Measurements from ENCODE around the gene PACS2. TPM values are rescaled to one million over a fixed set of nuclear protein-coding genes. Genes with fewer than 3 reads are reported as not detected.

Gene PACS2
- total RNA-seq, 2 donors from 2014 or later = 48.5 to 124 TPM

DNA sequence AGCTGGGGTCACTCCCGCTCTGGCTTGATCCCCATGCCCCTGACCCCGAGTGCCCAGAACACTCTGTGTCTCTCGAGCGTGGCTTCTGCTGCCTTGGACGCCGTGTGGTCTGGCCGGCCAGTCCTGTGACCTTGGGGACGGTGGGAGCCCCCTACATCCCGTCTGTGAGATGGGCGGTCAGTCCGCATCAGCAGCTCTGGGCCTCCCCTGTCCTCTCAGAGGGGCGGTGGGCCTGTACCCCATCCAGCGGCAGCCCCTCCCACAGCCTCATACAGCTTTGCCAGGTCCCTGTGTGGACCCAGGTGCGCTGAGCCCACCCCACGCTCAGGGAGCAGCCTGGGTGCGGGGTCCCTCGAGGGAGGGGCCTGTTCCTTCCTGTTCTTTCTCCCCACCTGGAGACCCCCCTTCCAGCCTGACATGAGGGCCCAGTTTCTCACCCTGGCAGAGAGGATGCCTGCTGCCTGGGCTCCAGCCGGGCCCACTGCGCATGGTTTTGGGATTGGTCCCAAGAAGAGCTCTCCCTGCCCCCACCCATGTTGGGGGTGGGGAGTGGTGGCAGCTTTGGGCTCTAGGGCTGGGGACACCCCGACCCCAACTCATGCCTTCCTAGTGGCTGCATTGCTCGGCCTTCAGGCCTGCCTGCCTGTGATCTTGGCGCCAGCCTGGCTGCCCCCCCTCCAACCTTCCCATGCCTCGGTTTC is 106.6 kb downstream of the PACS2 start:
- peaks cover 9% of the 10 kb centered on the region for H3K4me1 ChIP-seq (replicated peaks)
- 35% methylated on average over 23 of the region's 23 CpGs for WGBS
- peak overlapping the region; percentile 55 to 61 for H3K27ac ChIP-seq
- intact Hi-C loops (cut with DNase I) = no loop called here
- H3K4me3 ChIP-seq = peak overlapping the region; percentile 61 to 68
- H3K27me3 ChIP-seq (replicated peaks; ENCODE audit: insufficient read depth) = no peaks in the 10 kb centered on the region
- no peaks in the 10 kb centered on the region for H3K36me3 ChIP-seq
- no peak for TF ChIP-seq POLR2AphosphoS5 (IDR thresholded peaks at IDR 0.05)
- TF ChIP-seq CTCF (IDR thresholded peaks at IDR 0.05) = no peak
- TF ChIP-seq POLR2A (IDR thresholded peaks at IDR 0.05) = no peak
- H3K9me3 ChIP-seq = no peaks in the 10 kb centered on the region
- DNase-seq (ENCODE audit: low spot score) = no peak

DNA sequence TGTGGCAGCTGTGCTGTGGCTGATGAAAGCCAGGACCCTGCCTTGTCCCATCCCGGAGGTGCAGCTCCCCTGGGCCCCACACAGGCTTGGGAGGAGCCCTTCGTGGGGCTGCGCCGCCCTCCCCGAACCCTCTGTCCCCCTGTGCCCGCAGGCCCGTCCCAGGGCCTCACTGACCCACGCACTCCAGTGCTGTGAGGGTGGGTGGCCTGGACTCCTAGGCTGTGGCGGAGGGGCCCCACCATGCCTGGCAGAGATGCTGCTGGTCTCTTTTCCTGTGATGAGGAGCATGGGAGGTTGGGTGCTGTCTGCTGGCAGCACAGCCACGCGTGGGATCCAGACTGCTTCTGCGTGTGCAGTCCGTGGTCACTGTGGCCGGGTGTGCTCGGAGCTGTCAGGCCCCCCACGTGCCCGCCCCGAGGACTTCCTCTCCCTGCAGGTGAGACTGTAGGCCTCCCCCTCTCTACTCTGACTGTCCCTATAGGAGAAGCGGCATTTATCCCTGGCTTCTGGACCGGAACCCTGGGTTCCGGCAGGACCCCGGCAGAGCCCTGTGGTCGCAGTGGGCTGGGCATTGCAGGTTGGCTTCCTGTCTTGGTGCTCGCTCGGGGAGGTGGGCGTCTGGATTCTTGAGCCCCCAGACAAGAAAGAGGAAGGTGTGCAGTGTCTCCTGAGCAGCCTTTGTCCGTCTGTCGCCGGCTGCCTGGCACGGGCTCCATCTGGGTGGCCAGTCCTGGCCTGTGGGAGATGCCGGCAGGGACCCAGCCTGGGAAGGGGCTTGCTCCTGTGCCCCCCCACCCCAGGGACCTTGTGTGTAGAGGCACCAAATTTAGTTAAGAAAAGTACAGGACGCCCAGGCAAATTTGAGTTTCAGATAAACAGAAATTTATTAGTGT is 107.4 kb downstream of the PACS2 start:
- Histone ChIP-seq H3K4me3 (no peak overlapping the region), H3K4me1 (replicated peaks) (peaks cover 9% of the 10 kb centered on the region), H3K27ac (peak overlapping the region; percentile 55 to 61), H3K9me3 (no peaks in the 10 kb centered on the region), H3K27me3 (replicated peaks; ENCODE audit: insufficient read depth) (no peaks in the 10 kb centered on the region), H3K36me3 (no peaks in the 10 kb centered on the region)
- no peak for TF ChIP-seq CTCF (IDR thresholded peaks at IDR 0.05)
- 60% methylated on average over 24 of the region's 32 CpGs for whole genome bisulfite sequencing
- DNase-seq (ENCODE audit: low spot score) = no peak
- intact Hi-C loops (cut with DNase I) = no loop called here

DNA sequence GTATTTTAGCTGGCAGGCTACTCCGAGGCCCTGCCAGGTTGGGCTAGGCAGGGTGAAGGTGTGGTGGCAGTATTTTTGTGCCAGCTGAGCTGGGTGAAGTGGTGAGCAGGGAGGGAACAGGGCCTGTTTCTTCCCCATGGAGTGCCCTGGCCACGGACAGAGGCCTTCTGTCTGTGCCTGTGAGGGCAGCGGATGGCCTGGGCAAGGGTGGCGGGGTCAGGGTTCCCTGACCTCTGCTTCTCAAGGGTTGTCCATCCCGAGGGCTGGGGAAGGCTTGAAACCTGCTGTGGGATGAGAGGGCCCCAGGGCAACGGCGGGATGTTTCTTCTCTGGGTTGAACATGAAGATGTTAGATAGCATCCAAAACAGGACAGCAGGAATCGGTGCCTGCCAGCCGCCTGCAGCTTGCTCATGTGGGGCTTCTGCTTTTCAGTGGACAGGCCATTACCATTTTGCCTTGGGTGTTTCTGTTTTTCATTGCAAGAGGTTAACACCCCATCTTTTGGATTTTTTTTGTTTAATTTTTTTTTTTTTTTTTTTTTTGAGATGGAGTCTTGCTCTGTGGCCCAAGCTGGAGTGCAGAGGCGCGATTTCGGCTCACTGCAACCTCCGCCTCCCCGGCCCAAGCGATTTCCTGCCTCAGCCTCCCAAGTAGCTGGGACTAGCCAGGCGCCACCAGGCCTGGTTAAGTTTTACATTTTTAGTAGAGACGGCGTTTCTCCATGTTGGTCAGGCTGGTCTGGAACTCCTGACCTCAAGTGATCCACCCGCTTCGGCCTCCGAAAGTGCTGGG is 108.3 kb downstream of the PACS2 start:
- TF ChIP-seq POLR2AphosphoS5 (IDR thresholded peaks at IDR 0.05) (peak; percentile 13), POLR2A (IDR thresholded peaks at IDR 0.05) (no peak)
- Histone ChIP-seq H3K27ac (peak overlapping the region in 1 of 2 donors; percentile 61), H3K36me3 (no peaks in the 10 kb centered on the region), H3K4me3 (no peak overlapping the region), H3K9me3 (no peaks in the 10 kb centered on the region), H3K4me1 (replicated peaks) (peaks cover 9% of the 10 kb centered on the region), H3K27me3 (replicated peaks; ENCODE audit: insufficient read depth) (no peaks in the 10 kb centered on the region)
- DNase-seq (ENCODE audit: low spot score) = peak; percentile 29
- intact Hi-C loops (cut with DNase I) = no loop called here
- WGBS = 73% methylated on average over 21 of the region's 21 CpGs

- WGBS = 69% methylated on average over 21 of the region's 21 CpGs
- no peaks in the 10 kb centered on the region for H3K27me3 ChIP-seq (replicated peaks; ENCODE audit: insufficient read depth)
- no peak overlapping the region for H3K27ac ChIP-seq
- DNase-seq (ENCODE audit: low spot score) = no peak
- H3K36me3 ChIP-seq = no peaks in the 10 kb centered on the region
- TF ChIP-seq POLR2A (IDR thresholded peaks at IDR 0.05) = no peak
- no peak for TF ChIP-seq CTCF (IDR thresholded peaks at IDR 0.05)
- TF ChIP-seq POLR2AphosphoS5 (IDR thresholded peaks at IDR 0.05) = no peak
- no peak overlapping the region for H3K4me3 ChIP-seq
- H3K9me3 ChIP-seq = no peaks in the 10 kb centered on the region
- H3K4me1 ChIP-seq (replicated peaks) = peaks cover 9% of the 10 kb centered on the region
- intact Hi-C loops (cut with DNase I) = no loop called here
Measured at GRCh38 chr14:105423488-105424195, 109.1 kb downstream of the PACS2 start.

All from prostate gland (tissue), 2 donors.